ENCODE data around the gene SLC66A3.

GRCh38 chr2:11117776-11118175 is 37.5 kb upstream of the SLC66A3 start:
- TF ChIP-seq CTCF (conservative IDR thresholded peaks at IDR 0.05; ENCODE audit: low read depth, low read length) (no peak), EZH2 (IDR thresholded peaks at IDR 0.05; ENCODE audit: low read length, unreplicated experiment) (no peak), EZH2phosphoT487 (IDR thresholded peaks at IDR 0.05; ENCODE audit: borderline replicate concordance, low read length) (no peak)
